Liver (tissue), 3 donors: Measurements from ENCODE around the gene SGPL1.

Source experiments
- EGR1 ChIP-seq, 2 donors: IDR thresholded peaks; 2 replicates each; pipeline ENCODE4 v1.6.1; 2016 to 2018; ENCODE audit warnings: antibody characterized with exemption in 2 of 2, low read depth in 2 of 2
- GABPA ChIP-seq, 2 donors: IDR thresholded peaks in 1 of 2; conservative IDR thresholded peaks in 1 of 2; 2 replicates each; pipeline ENCODE4 v1.6.1; 2016; ENCODE audit warnings: antibody characterized with exemption in 2 of 2, mild to moderate bottlenecking in 1 of 2, moderate library complexity in 1 of 2
- RAD21 ChIP-seq, 2 donors: IDR thresholded peaks; 2 replicates each; pipeline ENCODE4 v1.6.1; 2016; ENCODE audit warnings: antibody characterized with exemption in 2 of 2, mild to moderate bottlenecking in 2 of 2
- TF ChIP-seq, protein P1 (sequence below): fragments of 150-350 bp; IDR thresholded peaks from 2 replicates; pipeline ENCODE4 v1.5.1; 2017; ENCODE audit warnings: improper control_type of control experiment, low read depth, low read length; ENCODE audit not compliant: missing input control
- TF ChIP-seq, protein P2 (sequence below): IDR thresholded peaks from 2 replicates; pipeline ENCODE4 v1.6.1; 2016; ENCODE audit warnings: antibody characterized with exemption, mild to moderate bottlenecking
- donor health status: healthy.
- donor health status: healthy.

DNA sequence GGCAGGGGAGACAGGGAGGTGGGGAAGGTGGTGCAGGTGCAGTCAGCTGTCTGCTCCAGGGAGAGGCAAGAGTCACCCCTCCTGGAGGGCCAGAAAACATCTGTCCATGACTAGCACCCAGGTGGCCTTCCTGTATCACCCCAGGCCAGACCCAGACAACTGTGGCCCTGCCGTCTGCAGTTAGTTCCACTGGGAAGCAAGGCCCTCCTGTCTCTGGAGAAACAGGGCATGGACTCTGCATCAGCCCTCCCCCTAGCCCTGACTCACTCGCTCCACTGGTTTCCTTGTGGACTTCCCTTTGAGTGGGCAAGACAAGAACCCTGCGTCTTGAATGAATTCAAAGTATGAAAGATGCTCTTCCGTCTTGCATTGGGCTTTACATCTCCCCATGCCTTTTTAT is 43.1 kb upstream of the SGPL1 start:
- TF ChIP-seq, protein P1, sequence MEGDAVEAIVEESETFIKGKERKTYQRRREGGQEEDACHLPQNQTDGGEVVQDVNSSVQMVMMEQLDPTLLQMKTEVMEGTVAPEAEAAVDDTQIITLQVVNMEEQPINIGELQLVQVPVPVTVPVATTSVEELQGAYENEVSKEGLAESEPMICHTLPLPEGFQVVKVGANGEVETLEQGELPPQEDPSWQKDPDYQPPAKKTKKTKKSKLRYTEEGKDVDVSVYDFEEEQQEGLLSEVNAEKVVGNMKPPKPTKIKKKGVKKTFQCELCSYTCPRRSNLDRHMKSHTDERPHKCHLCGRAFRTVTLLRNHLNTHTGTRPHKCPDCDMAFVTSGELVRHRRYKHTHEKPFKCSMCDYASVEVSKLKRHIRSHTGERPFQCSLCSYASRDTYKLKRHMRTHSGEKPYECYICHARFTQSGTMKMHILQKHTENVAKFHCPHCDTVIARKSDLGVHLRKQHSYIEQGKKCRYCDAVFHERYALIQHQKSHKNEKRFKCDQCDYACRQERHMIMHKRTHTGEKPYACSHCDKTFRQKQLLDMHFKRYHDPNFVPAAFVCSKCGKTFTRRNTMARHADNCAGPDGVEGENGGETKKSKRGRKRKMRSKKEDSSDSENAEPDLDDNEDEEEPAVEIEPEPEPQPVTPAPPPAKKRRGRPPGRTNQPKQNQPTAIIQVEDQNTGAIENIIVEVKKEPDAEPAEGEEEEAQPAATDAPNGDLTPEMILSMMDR: no peak
- no peak for TF ChIP-seq RAD21 (IDR thresholded peaks at IDR 0.05)
- no peak for TF ChIP-seq EGR1 (IDR thresholded peaks at IDR 0.05; ENCODE audit: low read depth in 2 of 2)
- TF ChIP-seq GABPA (IDR thresholded peaks at IDR 0.05 in 1 of 2, conservative IDR thresholded peaks at IDR 0.05 in 1 of 2): no peak
- TF ChIP-seq, protein P2, sequence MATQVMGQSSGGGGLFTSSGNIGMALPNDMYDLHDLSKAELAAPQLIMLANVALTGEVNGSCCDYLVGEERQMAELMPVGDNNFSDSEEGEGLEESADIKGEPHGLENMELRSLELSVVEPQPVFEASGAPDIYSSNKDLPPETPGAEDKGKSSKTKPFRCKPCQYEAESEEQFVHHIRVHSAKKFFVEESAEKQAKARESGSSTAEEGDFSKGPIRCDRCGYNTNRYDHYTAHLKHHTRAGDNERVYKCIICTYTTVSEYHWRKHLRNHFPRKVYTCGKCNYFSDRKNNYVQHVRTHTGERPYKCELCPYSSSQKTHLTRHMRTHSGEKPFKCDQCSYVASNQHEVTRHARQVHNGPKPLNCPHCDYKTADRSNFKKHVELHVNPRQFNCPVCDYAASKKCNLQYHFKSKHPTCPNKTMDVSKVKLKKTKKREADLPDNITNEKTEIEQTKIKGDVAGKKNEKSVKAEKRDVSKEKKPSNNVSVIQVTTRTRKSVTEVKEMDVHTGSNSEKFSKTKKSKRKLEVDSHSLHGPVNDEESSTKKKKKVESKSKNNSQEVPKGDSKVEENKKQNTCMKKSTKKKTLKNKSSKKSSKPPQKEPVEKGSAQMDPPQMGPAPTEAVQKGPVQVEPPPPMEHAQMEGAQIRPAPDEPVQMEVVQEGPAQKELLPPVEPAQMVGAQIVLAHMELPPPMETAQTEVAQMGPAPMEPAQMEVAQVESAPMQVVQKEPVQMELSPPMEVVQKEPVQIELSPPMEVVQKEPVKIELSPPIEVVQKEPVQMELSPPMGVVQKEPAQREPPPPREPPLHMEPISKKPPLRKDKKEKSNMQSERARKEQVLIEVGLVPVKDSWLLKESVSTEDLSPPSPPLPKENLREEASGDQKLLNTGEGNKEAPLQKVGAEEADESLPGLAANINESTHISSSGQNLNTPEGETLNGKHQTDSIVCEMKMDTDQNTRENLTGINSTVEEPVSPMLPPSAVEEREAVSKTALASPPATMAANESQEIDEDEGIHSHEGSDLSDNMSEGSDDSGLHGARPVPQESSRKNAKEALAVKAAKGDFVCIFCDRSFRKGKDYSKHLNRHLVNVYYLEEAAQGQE: no peak
